Prostate gland (tissue), 2 donors: ENCODE measurements around the gene MEG3.

Experiments used
- POLR2A ChIP-seq: fragments of 450-650 bp; IDR thresholded peaks from one replicate; pipeline ENCODE4 v1.6.1; 2016; ENCODE audit warnings: antibody characterized with exemption, mild to moderate bottlenecking
- TF ChIP-seq, protein P1 (sequence below), 4 experiments: fragments of 200-600 bp in 2 of 4; fragments of 450-650 bp in 2 of 4; sonication (generic) in 2 of 4; IDR thresholded peaks; 1 replicate in 3 of 4; 2 replicates in 1 of 4; pipeline ENCODE4 v1.5.1; 2016 to 2019; ENCODE audit warnings: antibody characterized with exemption in 4 of 4, mild to moderate bottlenecking in 2 of 4, moderate library complexity in 2 of 4

DNA sequence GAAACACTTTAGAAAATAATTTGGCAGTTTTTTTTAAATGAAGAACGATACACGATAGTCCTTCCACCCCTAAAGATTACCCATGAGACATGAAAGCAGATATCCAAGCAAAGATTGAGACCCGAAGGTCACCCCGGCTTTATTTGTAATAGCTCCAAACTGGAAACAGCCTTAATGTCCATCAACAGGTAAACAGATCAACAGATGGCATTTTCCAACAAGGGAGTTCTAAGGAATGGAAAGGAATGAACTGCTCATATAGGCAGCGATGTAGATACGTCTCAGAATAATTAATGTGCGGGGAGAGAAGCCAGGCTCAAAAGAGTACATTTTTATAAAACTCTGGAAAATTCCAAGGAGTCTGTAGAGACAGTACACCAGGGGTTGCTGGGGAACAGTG lies 23.7 kb upstream of the MEG3 start:
- TF ChIP-seq POLR2A: no peak
- TF ChIP-seq, protein P1, sequence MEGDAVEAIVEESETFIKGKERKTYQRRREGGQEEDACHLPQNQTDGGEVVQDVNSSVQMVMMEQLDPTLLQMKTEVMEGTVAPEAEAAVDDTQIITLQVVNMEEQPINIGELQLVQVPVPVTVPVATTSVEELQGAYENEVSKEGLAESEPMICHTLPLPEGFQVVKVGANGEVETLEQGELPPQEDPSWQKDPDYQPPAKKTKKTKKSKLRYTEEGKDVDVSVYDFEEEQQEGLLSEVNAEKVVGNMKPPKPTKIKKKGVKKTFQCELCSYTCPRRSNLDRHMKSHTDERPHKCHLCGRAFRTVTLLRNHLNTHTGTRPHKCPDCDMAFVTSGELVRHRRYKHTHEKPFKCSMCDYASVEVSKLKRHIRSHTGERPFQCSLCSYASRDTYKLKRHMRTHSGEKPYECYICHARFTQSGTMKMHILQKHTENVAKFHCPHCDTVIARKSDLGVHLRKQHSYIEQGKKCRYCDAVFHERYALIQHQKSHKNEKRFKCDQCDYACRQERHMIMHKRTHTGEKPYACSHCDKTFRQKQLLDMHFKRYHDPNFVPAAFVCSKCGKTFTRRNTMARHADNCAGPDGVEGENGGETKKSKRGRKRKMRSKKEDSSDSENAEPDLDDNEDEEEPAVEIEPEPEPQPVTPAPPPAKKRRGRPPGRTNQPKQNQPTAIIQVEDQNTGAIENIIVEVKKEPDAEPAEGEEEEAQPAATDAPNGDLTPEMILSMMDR (IDR thresholded peaks at IDR 0.05): no peak
